ENCODE results near the gene C9orf152.
"Not testable (repeated sequence)": the region's sequence is repeated elsewhere in the genome, so short reads cannot be mapped to it uniquely, and the experiment has no call there.

The C9orf152 gene

GRCh38 chr9:110199643-110200042 lies 8.3 kb downstream of the C9orf152 start:
- no peak for ATAC-seq
- TF ChIP-seq ESRRG (CRISPR knock-in tag; IDR thresholded peaks at IDR 0.05) (no peak), TOX (CRISPR knock-in tag; IDR thresholded peaks at IDR 0.05; ENCODE audit: borderline replicate concordance) (no peak), ARNTL (CRISPR knock-in tag; IDR thresholded peaks at IDR 0.05; ENCODE audit: borderline replicate concordance, low read depth) (no peak), TCF4 (CRISPR knock-in tag; IDR thresholded peaks at IDR 0.05; ENCODE audit: borderline replicate concordance) (no peak), ISL1 (CRISPR knock-in tag; IDR thresholded peaks at IDR 0.05) (no peak), BACH2 (CRISPR knock-in tag; IDR thresholded peaks at IDR 0.05; ENCODE audit: borderline replicate concordance) (no peak), RARB (CRISPR knock-in tag; IDR thresholded peaks at IDR 0.05) (no peak), PPARA (CRISPR knock-in tag; IDR thresholded peaks at IDR 0.05; ENCODE audit: borderline replicate concordance) (no peak), TSHZ2 (CRISPR knock-in tag; IDR thresholded peaks at IDR 0.05) (no peak), ZNF565 (CRISPR knock-in tag; conservative IDR thresholded peaks at IDR 0.05; ENCODE audit: low read depth) (no peak), ZNF8 (CRISPR knock-in tag; IDR thresholded peaks at IDR 0.05) (no peak)
- TF ChIP-seq, protein P1, sequence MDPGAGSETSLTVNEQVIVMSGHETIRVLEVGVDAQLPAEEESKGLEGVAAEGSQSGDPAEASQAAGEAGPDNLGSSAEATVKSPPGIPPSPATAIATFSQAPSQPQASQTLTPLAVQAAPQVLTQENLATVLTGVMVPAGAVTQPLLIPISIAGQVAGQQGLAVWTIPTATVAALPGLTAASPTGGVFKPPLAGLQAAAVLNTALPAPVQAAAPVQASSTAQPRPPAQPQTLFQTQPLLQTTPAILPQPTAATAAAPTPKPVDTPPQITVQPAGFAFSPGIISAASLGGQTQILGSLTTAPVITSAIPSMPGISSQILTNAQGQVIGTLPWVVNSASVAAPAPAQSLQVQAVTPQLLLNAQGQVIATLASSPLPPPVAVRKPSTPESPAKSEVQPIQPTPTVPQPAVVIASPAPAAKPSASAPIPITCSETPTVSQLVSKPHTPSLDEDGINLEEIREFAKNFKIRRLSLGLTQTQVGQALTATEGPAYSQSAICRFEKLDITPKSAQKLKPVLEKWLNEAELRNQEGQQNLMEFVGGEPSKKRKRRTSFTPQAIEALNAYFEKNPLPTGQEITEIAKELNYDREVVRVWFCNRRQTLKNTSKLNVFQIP (CRISPR knock-in tag; IDR thresholded peaks at IDR 0.05; ENCODE audit: borderline replicate concordance, low read depth): no peak

DNA sequence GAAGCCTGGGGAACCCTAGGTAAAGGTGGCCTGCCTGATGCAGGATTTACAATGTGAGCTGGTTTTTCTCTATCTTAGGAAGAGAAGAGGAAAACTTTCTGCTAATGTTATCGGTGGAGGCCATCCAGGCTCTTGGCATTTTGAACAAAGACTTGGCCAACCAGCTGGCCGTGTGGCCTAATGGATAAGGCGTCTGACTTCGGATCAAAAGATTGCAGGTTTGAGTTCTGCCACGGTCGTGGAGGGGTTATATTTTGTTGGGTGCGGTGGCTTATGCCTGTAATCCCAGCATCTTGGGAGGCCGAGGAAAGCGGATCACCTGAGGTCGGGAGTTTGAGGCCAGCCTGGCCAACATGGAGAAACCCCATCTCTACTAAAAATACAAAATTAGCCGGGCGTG lies 9.6 kb downstream of the C9orf152 start:
- no peak for TF ChIP-seq PPARA (CRISPR knock-in tag; IDR thresholded peaks at IDR 0.05; ENCODE audit: borderline replicate concordance)
- TF ChIP-seq TOX (CRISPR knock-in tag; IDR thresholded peaks at IDR 0.05; ENCODE audit: borderline replicate concordance): no peak
- TF ChIP-seq CSRNP3 (CRISPR knock-in tag; IDR thresholded peaks at IDR 0.05): no peak
- no peak for TF ChIP-seq OSR1 (CRISPR knock-in tag; IDR thresholded peaks at IDR 0.05)
- no peak for TF ChIP-seq GLIS3 (CRISPR knock-in tag; IDR thresholded peaks at IDR 0.05)
- TF ChIP-seq ESRRG (CRISPR knock-in tag; IDR thresholded peaks at IDR 0.05): no peak
- TF ChIP-seq SNAI2 (CRISPR knock-in tag; IDR thresholded peaks at IDR 0.05): no peak
- TF ChIP-seq, protein P2, sequence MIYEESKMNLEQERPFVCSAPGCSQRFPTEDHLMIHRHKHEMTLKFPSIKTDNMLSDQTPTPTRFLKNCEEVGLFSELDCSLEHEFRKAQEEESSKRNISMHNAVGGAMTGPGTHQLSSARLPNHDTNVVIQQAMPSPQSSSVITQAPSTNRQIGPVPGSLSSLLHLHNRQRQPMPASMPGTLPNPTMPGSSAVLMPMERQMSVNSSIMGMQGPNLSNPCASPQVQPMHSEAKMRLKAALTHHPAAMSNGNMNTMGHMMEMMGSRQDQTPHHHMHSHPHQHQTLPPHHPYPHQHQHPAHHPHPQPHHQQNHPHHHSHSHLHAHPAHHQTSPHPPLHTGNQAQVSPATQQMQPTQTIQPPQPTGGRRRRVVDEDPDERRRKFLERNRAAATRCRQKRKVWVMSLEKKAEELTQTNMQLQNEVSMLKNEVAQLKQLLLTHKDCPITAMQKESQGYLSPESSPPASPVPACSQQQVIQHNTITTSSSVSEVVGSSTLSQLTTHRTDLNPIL (CRISPR knock-in tag; IDR thresholded peaks at IDR 0.05; ENCODE audit: low read depth): no peak
- no peak for TF ChIP-seq ZFP30 (CRISPR knock-in tag; IDR thresholded peaks at IDR 0.05)
- no peak for TF ChIP-seq CSDC2 (CRISPR knock-in tag; IDR thresholded peaks at IDR 0.05)
- TF ChIP-seq, protein P1 (CRISPR knock-in tag; IDR thresholded peaks at IDR 0.05; ENCODE audit: borderline replicate concordance, low read depth): no peak
- TF ChIP-seq ISL1 (CRISPR knock-in tag; IDR thresholded peaks at IDR 0.05): no peak
- ATAC-seq: no peak

GRCh38 chr9:110197330-110198187 lies 10.4 kb downstream of the C9orf152 start:
- TF ChIP-seq, protein P1 (CRISPR knock-in tag; IDR thresholded peaks at IDR 0.05; ENCODE audit: borderline replicate concordance, low read depth): no peak
- no peak for TF ChIP-seq TOX (CRISPR knock-in tag; IDR thresholded peaks at IDR 0.05; ENCODE audit: borderline replicate concordance)
- no peak for TF ChIP-seq ZNF8 (CRISPR knock-in tag; IDR thresholded peaks at IDR 0.05)
- no peak for ATAC-seq

GRCh38 chr9:110196084-110196499 lies 11.9 kb downstream of the C9orf152 start:
- ATAC-seq: not testable (repeated sequence)

Measured in SK-N-SH treated with all-trans-retinoic acid at 6 μM for 48 hours (cell line).